Measurements from ENCODE around the gene HIGD2A.

HIGD2A gene

DNA sequence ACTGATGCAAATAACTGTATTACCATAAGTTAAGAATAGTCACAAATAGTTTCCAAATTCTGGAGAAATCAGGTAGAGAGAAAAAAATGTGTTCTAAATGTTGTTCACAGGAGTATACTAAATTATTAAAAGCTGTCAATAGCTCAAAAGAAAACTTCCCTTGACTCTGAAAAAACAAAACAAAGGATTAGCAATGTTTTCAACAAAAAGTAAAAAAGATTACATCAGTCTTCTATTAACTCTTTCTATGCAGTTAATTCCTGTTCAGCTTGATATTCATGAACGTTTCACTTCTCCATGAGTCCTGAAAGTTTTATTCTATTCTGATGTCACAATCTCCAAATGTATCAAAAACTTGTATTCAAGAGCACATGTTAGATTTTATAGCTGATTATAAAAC lies 37.2 kb downstream of the HIGD2A start:
- Mint-ChIP-seq H3K27me3 (peaks cover 42% of the 10 kb centered on the region), H3K4me1 (peaks cover 11% of the 10 kb centered on the region), H3K27ac (no peak overlapping the region), H3K4me3 (no peak overlapping the region), H3K36me3 (peaks cover 2% of the 10 kb centered on the region), H3K9me3 (peaks cover 7% of the 10 kb centered on the region)
- no peak for DNase-seq
- CTCF ChIA-PET, result no interaction called here

DNA sequence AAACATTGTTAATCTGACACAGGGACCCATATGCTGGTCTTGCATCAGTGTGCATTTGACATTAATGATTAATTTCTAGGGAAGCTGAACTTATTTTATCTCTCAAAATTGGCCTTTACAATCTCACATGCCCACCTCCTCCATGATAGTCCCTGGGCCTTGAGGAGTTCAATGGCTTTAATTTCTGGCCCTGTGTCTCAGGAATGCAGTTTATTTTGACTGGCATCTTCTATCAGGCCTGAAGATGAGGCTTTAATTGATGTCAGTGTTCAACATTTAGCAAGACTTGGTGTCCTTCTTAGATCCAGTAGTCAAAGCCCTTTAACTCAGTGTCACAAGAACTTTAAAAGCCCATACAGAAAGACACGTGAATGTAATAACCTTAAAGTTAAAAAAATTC lies 38.3 kb downstream of the HIGD2A start:
- H3K4me3 Mint-ChIP-seq, result no peak overlapping the region
- CTCF ChIA-PET, result interaction anchor here (0.6 kb wide), 1 partner anchor 578 kb away, joined by 3 read pairs; no protein-coding TSS in a partner anchor

DNA sequence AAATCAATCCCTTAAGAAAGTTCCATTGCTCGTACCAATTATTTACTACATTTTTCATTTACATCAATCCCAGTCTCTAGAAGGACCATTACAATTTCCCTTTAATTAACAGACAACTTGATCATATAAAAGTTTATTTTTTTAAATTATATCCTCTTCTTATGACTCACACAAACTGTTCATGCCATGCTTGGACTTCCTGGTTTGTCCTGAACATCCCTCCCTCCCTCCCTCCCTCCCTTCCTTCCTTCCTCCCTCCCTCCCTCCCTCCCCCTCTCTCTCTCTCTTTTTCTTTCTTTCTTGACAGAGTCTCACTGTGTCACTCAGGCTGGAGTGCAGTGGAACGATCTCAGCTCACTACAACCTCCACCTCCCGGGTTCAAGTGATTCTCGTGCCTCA lies 39.4 kb downstream of the HIGD2A start:
- Mint-ChIP-seq H3K9me3 (peaks cover 4% of the 10 kb centered on the region), H3K4me3 (no peak overlapping the region), H3K4me1 (peaks cover 11% of the 10 kb centered on the region), H3K27ac (no peak overlapping the region), H3K36me3 (peaks cover 2% of the 10 kb centered on the region), H3K27me3 (peaks cover 51% of the 10 kb centered on the region)
- DNase-seq, result no peak
- CTCF ChIA-PET, result no interaction called here

More for the DNA sequence above, 38.3 kb downstream of the HIGD2A start:
- Mint-ChIP-seq H3K27ac (no peak overlapping the region), H3K27me3 (peaks cover 41% of the 10 kb centered on the region), H3K4me1 (peaks cover 11% of the 10 kb centered on the region), H3K36me3 (peaks cover 2% of the 10 kb centered on the region), H3K9me3 (peaks cover 2% of the 10 kb centered on the region)
- no peak for DNase-seq

DNA sequence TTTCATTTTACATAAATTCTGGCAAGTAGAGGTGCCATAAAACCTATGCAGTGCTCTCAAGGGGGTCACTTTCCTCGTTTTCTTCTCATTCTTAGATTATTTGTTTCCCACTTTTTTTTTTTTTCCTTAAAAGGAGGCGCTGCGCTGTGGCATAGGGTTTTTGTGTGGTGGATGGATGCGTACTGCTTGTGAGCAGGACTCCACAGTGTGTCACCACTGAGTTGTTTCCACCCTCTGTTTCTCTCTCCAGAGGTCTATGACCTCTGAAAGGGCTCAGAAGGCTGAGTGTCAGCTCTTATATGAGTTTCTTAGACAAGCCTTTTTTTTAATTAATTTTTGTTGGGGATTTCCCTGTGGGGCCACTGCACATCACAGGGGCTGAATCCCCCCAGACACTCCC lies 41.4 kb downstream of the HIGD2A start:
- H3K4me1 Mint-ChIP-seq, result peaks cover 11% of the 10 kb centered on the region
- no peak overlapping the region for H3K27ac Mint-ChIP-seq
- H3K4me3 Mint-ChIP-seq, result no peak overlapping the region
- H3K36me3 Mint-ChIP-seq, result peaks cover 2% of the 10 kb centered on the region
- peaks cover 4% of the 10 kb centered on the region for H3K9me3 Mint-ChIP-seq
- no peak for DNase-seq
- CTCF ChIA-PET, result interaction anchor here (0.6 to 1.7 kb wide), 5 partner anchors 13 to 128 kb away, joined by 3 to 6 read pairs (median 3); partner anchors contain the start of gene FAF2
- H3K27me3 Mint-ChIP-seq, result peaks cover 43% of the 10 kb centered on the region

DNA sequence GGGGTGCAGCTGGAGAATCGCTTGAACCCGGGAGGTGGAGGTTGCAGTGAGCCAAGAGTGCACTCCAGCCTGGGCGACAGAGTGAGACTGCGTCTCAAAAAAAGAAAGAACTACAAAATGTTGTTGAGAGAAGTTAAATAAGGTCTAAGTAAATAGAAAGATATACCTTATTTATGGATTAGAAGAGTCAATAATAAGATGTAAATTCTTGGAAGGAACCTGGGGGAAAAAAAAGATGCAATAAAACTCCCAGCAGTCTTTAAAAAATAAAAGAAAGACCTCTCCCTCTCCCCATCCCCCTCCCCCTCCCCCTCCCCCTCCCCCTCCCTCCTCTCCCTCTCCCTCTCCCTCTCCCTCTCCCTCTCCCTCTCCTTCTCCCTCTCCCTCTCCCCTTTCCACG lies 44.2 kb downstream of the HIGD2A start:
- DNase-seq, result no peak
- H3K9me3 Mint-ChIP-seq, result peaks cover 2% of the 10 kb centered on the region
- CTCF ChIA-PET, result interaction anchor here (0.8 kb wide), 1 partner anchor 16 kb away, joined by 3 read pairs; no protein-coding TSS in a partner anchor
- H3K4me1 Mint-ChIP-seq, result peaks cover 22% of the 10 kb centered on the region
- no peak overlapping the region for H3K4me3 Mint-ChIP-seq
- H3K27ac Mint-ChIP-seq, result no peak overlapping the region
- peaks cover 40% of the 10 kb centered on the region for H3K27me3 Mint-ChIP-seq
- H3K36me3 Mint-ChIP-seq, result no peaks in the 10 kb centered on the region

DNA sequence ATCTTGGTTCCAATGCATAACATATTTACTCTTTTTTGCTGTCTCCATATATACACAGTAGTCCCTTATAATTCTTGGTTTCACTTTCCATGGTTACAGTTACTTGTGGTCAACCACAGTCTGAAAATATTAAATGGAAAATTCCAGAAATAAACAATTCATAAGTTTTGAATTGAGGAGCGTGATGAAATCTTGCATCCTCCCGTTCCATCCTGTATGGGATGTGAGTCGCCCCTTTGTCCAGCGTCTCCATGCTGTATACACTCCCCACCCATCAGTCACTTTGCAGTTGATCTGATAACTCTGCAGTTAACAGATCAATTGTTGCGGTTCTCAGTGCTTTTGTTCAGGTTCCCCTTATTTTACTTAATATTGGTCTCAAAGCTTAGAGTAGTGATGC lies 48.1 kb downstream of the HIGD2A start:
- CTCF ChIA-PET, result interaction anchor here (0.9 to 1.0 kb wide), 2 partner anchors 19 to 106 kb away, joined by 3 read pairs; no protein-coding TSS in a partner anchor
- peaks cover 26% of the 10 kb centered on the region for H3K27me3 Mint-ChIP-seq
- peak; percentile 34 for DNase-seq
- peak overlapping the region; percentile 45 for H3K4me3 Mint-ChIP-seq
- H3K27ac Mint-ChIP-seq, result peak overlapping the region; percentile 0
- no peaks in the 10 kb centered on the region for H3K36me3 Mint-ChIP-seq
- H3K9me3 Mint-ChIP-seq, result peaks cover 2% of the 10 kb centered on the region
- H3K4me1 Mint-ChIP-seq, result peaks cover 12% of the 10 kb centered on the region

DNA sequence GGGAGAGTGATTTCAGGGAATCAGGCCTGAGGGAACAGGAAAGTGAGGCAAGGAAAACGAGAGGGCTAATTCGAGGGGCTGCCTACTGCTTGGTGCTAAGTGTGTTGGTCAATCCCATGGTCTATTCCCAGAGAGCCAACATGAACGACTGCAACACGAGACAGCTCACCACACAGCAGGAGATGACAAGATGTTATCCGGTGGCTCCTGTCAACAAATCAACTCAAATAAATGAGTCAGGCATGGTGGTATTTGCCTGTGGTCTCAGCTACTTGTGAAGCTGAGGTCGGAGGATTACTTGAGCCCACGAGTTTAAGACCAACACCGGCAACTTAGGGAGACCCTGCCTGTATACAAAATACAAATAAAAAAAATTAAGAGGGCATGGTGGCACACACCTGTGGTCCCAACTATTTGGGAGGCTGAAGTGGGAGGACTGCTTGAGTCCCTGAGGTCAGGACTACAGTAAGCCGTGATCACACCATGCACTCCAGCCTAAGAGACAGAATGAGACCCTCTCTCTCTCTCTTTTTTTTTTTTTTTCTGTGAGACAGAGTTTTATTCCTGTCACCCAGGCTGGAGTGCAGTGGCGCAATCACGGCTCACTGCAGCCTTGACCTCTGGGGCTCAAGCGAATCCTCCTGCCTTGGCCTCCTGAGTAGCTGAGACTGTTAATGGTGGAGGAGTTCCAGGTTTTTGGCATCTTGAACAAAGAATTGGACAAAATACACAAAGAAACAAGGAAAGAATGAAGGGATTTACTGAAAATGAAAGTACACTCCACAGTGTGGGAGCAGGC lies 50.6 kb downstream of the HIGD2A start:
- H3K4me1 Mint-ChIP-seq, result peaks cover 12% of the 10 kb centered on the region
- no peaks in the 10 kb centered on the region for H3K36me3 Mint-ChIP-seq
- H3K9me3 Mint-ChIP-seq, result no peaks in the 10 kb centered on the region
- DNase-seq, result no peak
- CTCF ChIA-PET, result interaction anchor here (0.7 to 1.2 kb wide), 2 partner anchors 9 to 94 kb away, joined by 3 read pairs; partner anchors contain the start of gene FAF2
- H3K4me3 Mint-ChIP-seq, result no peak overlapping the region
- no peak overlapping the region for H3K27ac Mint-ChIP-seq
- peaks cover 22% of the 10 kb centered on the region for H3K27me3 Mint-ChIP-seq

Measured in activated naive CD4-positive, alpha-beta T cell treated with anti-CD3 and anti-CD28 coated beads, Interleukin-2, amount 10 ng/mL, durations not matched to agents 7 days and 5 days (primary cell).